Immature natural killer cell (primary cell): ENCODE measurements around the gene NPEPPS. TPM values are rescaled to one million over a fixed set of nuclear protein-coding genes. Genes with fewer than 3 reads are reported as not detected.
"Not testable (repeated sequence)": the region's sequence is repeated elsewhere in the genome, so short reads cannot be mapped to it uniquely, and the experiment has no call there.

Experiments used
- DNase-seq, 3 donors: peaks; one replicate each; pipeline ENCODE4 v3.0.0; 2022; ENCODE audit warnings: mixed read lengths in 1 of 3
- H3K27ac Mint-ChIP-seq, 6 donors: one replicate each; pipeline ENCODE4 v1.8.0; 2020; ENCODE audit warnings: mixed read lengths in 6 of 6, mild to moderate bottlenecking in 5 of 6, inconsistent platforms in 4 of 6, moderate library complexity in 3 of 6
- H3K27me3 Mint-ChIP-seq, 3 donors: one replicate each; pipeline ENCODE4 v1.8.0; 2020 to 2021; ENCODE audit warnings: low read depth in 3 of 3, mild to moderate bottlenecking in 3 of 3, mixed read lengths in 3 of 3, moderate library complexity in 3 of 3, inconsistent platforms in 1 of 3
- H3K36me3 Mint-ChIP-seq, 3 donors: one replicate each; pipeline ENCODE4 v1.8.0; 2020; ENCODE audit warnings: mixed read lengths in 3 of 3, inconsistent platforms in 2 of 3, mild to moderate bottlenecking in 2 of 3
- H3K4me1 Mint-ChIP-seq, 2 donors: one replicate each; pipeline ENCODE4 v1.8.0; 2020; ENCODE audit warnings: inconsistent platforms in 2 of 2, mild to moderate bottlenecking in 2 of 2, mixed read lengths in 2 of 2, moderate library complexity in 1 of 2
- H3K4me3 Mint-ChIP-seq, 5 donors: one replicate each; pipeline ENCODE4 v1.8.0; 2020; ENCODE audit warnings: mild to moderate bottlenecking in 5 of 5, mixed read lengths in 5 of 5, inconsistent platforms in 3 of 5, moderate library complexity in 3 of 5
- H3K9me3 Mint-ChIP-seq, 6 donors: one replicate each; pipeline ENCODE4 v1.8.0; 2020; ENCODE audit warnings: mild to moderate bottlenecking in 6 of 6, mixed read lengths in 6 of 6, inconsistent platforms in 4 of 6, moderate library complexity in 3 of 6
- polyA plus RNA-seq, 3 donors: library from polyadenylated mRNA; unstranded; fragments of 300-500 nt; fragmentation: Illumina TruSeq; gene quantifications; one replicate each; pipeline ENCODE4 v1.2.3, GENCODE V29; 2021

Gene NPEPPS
- polyA plus RNA-seq, 3 donors from 2014 or later, result 23.9 to 51.0 (median 33.7) TPM

DNA sequence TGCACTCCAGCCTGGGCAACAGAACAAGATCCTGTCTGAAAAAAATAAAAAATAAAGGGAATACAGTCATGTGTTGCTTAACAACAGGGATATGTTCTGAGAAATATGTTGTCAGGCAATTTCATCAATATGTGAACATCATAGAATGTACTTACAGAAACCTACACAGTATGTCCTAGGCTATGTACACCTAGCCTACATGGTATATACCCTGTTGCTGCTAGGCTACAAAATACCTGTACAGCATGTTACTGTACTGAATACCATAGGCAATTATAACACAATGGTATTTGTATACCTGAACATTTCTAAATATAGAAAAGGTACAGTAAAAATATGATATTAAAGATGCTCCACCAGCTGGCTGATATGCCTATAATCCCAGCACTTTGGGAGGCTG, 62.6 kb downstream of the NPEPPS start:
- not testable (repeated sequence) for H3K4me3 Mint-ChIP-seq, DNase-seq, H3K27me3 Mint-ChIP-seq, H3K9me3 Mint-ChIP-seq, H3K4me1 Mint-ChIP-seq, H3K27ac Mint-ChIP-seq
- H3K36me3 Mint-ChIP-seq, result peaks cover 4 to 12% (median 11%) of the 10 kb centered on the region in 3 donors

GRCh38 chr17:47603830-47604597, 73.1 kb downstream of the NPEPPS start:
- Mint-ChIP-seq H3K4me3 (no peak overlapping the region), H3K27ac (peak overlapping the region in 2 of 6 donors; percentile 41 to 57), H3K4me1 (no peaks in the 10 kb centered on the region), H3K9me3 (no peaks in the 10 kb centered on the region), H3K36me3 (peaks cover 7 to 47% (median 30%) of the 10 kb centered on the region in 3 donors), H3K27me3 (no peaks in the 10 kb centered on the region)
- DNase-seq, result no peak

DNA sequence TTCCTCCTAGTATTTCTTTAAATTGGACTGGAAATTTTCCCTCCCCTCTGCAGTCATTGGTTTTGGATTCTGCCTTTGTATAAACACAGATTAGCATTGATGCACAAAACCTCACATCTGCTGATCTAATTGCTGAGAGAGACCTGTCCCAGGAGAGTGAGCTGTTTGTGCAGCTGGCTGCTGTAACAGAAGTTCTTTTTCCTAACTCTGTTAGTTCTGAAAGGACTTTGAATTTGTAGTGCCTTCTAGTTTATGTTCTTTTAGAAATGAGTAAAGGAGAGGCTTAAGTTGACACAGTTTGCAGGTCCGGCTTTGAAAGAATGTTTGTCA, 73.7 kb downstream of the NPEPPS start:
- Mint-ChIP-seq H3K27me3 (no peaks in the 10 kb centered on the region), H3K9me3 (no peaks in the 10 kb centered on the region), H3K36me3 (peaks cover 9 to 46% (median 30%) of the 10 kb centered on the region in 3 donors), H3K4me1 (peaks cover 0 to 2% of the 10 kb centered on the region in 2 donors), H3K27ac (peak overlapping the region in 2 of 6 donors; percentile 57 to 67), H3K4me3 (no peak overlapping the region)
- DNase-seq, result no peak

DNA sequence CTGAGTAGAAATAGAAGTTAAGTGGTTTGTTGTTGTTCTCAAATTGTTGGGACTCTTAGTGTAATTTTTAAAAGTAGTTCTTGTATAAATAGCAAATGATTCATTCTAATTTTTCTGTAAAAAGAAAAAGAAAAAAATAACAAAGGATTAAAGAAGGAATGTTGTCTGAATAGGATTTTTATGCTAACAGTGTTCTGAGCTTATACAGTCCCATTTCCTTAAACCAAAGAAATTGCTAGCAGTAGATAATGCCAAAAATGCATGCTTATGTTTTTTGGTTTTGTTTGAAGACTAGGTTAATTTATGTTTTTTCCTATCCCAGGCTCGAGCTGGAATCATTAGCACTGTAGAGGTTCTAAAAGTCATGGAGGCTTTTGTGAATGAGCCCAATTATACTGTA, 74.1 kb downstream of the NPEPPS start:
- H3K9me3 Mint-ChIP-seq, result no peaks in the 10 kb centered on the region
- H3K27ac Mint-ChIP-seq, result no peak overlapping the region
- H3K4me1 Mint-ChIP-seq, result peaks cover 0 to 6% of the 10 kb centered on the region in 2 donors
- no peak for DNase-seq
- H3K27me3 Mint-ChIP-seq, result no peaks in the 10 kb centered on the region
- H3K4me3 Mint-ChIP-seq, result no peak overlapping the region
- peaks cover 11 to 44% (median 30%) of the 10 kb centered on the region in 3 donors for H3K36me3 Mint-ChIP-seq

GRCh38 chr17:47607481-47607880, 76.6 kb downstream of the NPEPPS start:
- Mint-ChIP-seq H3K4me3 (no peak overlapping the region), H3K27me3 (no peaks in the 10 kb centered on the region), H3K27ac (peak overlapping the region in 2 of 6 donors; percentile 0 to 12), H3K9me3 (no peaks in the 10 kb centered on the region), H3K4me1 (peaks cover 0 to 10% of the 10 kb centered on the region in 2 donors), H3K36me3 (peaks cover 11 to 31% (median 19%) of the 10 kb centered on the region in 3 donors)
- no peak for DNase-seq

DNA sequence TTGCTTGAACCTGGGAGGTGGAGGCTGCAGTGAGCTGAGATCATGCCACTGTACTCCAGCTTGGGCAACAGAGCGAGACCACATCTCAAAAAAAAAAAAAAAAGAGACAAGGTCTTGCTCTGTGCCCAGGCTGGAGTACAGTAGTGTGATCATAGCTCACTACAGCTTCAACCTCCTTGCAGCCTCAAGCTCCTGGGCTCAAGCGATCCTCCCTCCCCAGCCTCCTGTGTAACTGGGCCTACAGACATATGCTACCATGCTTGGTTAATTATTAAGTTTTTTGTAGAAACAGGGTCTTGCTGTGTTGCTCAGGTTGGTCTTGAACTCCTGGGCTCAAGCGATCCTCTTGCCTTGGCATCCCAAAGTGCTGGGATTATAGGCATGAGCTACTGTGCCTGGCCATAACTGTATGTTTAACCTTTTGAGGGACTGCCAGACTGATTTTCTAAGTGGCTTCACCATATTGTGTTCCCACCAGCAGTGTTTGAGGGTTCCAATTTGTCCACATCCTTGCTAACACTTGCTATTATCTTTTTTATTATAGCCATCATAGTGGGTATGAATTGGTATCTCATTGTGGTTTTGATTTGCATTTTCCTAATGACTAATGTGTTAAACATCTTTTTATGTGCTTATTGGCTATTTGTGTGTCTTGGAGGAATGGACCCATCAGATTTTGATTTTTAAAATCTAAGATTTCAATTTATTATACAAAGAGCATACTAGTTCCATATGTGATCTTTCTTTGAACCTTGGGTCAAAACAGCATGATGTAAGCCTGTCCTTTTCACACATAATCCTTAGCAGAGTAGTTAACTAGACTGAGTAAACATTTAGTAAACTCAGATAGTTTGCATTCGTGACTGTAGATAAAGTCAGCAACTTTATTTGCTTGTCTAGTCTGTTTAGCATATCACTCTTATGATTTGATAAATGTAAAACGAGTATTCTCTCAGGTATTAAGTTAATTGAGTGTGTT, 80.8 kb downstream of the NPEPPS start:
- H3K4me1 Mint-ChIP-seq, result peaks cover 0 to 10% of the 10 kb centered on the region in 2 donors
- no peak for DNase-seq
- peaks cover 3 to 17% (median 8%) of the 10 kb centered on the region in 3 donors for H3K36me3 Mint-ChIP-seq
- no peak overlapping the region for H3K4me3 Mint-ChIP-seq
- H3K27ac Mint-ChIP-seq, result peak overlapping the region in 1 of 6 donors; percentile 62
- peaks cover 0 to 2% (median 0%) of the 10 kb centered on the region in 3 donors for H3K27me3 Mint-ChIP-seq
- H3K9me3 Mint-ChIP-seq, result no peaks in the 10 kb centered on the region

GRCh38 chr17:47615766-47616424, 85.0 kb downstream of the NPEPPS start:
- Mint-ChIP-seq H3K4me3 (no peak overlapping the region), H3K27ac (peak overlapping the region in 1 of 6 donors; percentile 69), H3K9me3 (no peaks in the 10 kb centered on the region), H3K27me3 (peaks cover 0 to 2% (median 2%) of the 10 kb centered on the region in 3 donors), H3K4me1 (peaks cover 0 to under 1% of the 10 kb centered on the region in 2 donors), H3K36me3 (peaks cover 11 to 25% (median 13%) of the 10 kb centered on the region in 3 donors)
- peak; percentile 32 to 57 (median 49) for DNase-seq

DNA sequence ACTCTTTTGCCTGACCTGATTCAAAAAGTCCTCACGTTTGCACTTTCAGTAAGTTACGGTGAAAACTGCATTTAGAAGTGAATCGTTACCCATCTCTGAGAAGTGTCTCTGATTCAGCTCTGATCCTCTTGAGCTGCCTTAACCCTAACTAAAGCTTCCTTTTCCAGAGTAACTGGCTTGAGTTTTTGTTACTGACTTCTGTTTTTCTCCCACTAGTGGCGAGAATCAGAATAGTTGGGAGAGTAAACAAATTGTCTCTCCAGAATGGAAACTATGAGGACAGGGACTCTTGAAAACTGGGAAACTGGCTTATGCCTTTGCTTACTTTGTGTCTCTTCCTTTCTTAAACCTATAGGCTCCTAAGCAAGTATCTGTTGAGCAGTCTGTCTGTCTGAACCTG, 87.5 kb downstream of the NPEPPS start:
- H3K4me1 Mint-ChIP-seq, result peaks cover 2 to 6% of the 10 kb centered on the region in 2 donors
- H3K27me3 Mint-ChIP-seq, result peaks cover 0 to 2% (median 0%) of the 10 kb centered on the region in 3 donors
- H3K4me3 Mint-ChIP-seq, result no peak overlapping the region
- no peaks in the 10 kb centered on the region for H3K9me3 Mint-ChIP-seq
- H3K36me3 Mint-ChIP-seq, result peaks cover 11 to 35% (median 16%) of the 10 kb centered on the region in 3 donors
- DNase-seq, result no peak
- no peak overlapping the region for H3K27ac Mint-ChIP-seq

GRCh38 chr17:47620503-47621245, 89.8 kb downstream of the NPEPPS start:
- DNase-seq, result no peak
- peak overlapping the region in 1 of 5 donors; percentile 10 for H3K4me3 Mint-ChIP-seq

DNA sequence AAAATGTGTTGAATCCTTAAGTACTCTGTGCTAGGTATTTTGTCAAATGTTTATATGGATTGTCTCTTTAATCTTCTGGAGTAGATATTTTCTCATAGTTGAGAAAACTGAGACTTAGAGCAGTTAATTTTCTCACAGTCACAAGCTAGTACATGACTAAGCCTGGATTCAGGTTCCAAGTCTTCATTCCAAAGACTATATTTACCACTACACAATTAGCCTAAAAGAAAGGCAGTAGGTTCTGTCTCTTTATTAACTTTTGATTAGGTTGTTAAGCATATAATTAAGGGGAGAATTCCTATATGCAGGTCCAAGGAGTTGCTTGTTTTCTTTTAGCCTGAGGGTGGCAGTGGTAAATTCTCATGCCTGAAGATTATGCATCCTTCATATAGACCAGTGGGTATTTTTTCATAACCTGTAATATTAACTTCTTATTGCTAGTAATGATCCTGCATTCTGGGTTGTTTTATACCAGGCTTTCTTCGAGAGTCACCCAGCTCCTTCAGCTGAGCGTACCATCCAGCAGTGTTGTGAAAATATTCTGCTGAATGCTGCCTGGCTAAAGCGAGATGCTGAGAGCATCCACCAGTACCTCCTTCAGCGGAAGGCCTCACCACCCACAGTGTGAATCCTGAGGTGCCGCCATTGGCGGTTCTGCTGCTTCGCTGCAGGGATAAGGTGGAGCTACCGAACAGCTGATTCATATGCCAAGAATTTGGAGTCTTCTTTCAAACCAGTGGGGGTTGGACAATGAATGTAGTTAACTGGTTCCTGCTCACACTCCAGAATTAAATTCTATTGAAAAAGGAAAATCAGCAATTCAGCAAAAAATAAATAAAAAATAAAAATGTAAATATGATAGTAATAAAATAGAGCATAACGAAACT, 90.6 kb downstream of the NPEPPS start:
- DNase-seq, result peak in 1 of 3 donors; percentile 10
- peaks cover 0 to 4% (median 0%) of the 10 kb centered on the region in 3 donors for H3K27me3 Mint-ChIP-seq
- peaks cover 2 to 6% of the 10 kb centered on the region in 2 donors for H3K4me1 Mint-ChIP-seq
- no peaks in the 10 kb centered on the region for H3K9me3 Mint-ChIP-seq
- H3K4me3 Mint-ChIP-seq, result peak overlapping the region in 1 of 5 donors; percentile 10
- H3K36me3 Mint-ChIP-seq, result peaks cover 11 to 35% (median 18%) of the 10 kb centered on the region in 3 donors
- peak overlapping the region; percentile 29 to 81 (median 62) for H3K27ac Mint-ChIP-seq

More at GRCh38 chr17:47620503-47621245, 89.8 kb downstream of the NPEPPS start:
- peaks cover 11 to 35% (median 21%) of the 10 kb centered on the region in 3 donors for H3K36me3 Mint-ChIP-seq
- peaks cover 0 to 4% (median 0%) of the 10 kb centered on the region in 3 donors for H3K27me3 Mint-ChIP-seq
- no peaks in the 10 kb centered on the region for H3K9me3 Mint-ChIP-seq
- H3K27ac Mint-ChIP-seq, result peak overlapping the region; percentile 41 to 81 (median 62)
- H3K4me1 Mint-ChIP-seq, result peaks cover 2 to 6% of the 10 kb centered on the region in 2 donors

- Mint-ChIP-seq H3K36me3 (peaks cover 11 to 35% (median 18%) of the 10 kb centered on the region in 3 donors), H3K27ac (peak overlapping the region in 3 of 6 donors; percentile 53 to 70 (median 56))
These were observed 91.3 kb downstream of the NPEPPS start for GRCh38 chr17:47622180-47622549.

GRCh38 chr17:47624727-47625068, 93.8 kb downstream of the NPEPPS start:
- H3K27me3 Mint-ChIP-seq, result peaks cover 0 to 4% (median 0%) of the 10 kb centered on the region in 3 donors
- no peak for DNase-seq
- H3K27ac Mint-ChIP-seq, result peak overlapping the region in 1 of 6 donors; percentile 76
- peaks cover 2 to 6% of the 10 kb centered on the region in 2 donors for H3K4me1 Mint-ChIP-seq
- H3K36me3 Mint-ChIP-seq, result peaks cover 6 to 21% (median 14%) of the 10 kb centered on the region in 3 donors
- H3K4me3 Mint-ChIP-seq, result no peak overlapping the region
- no peaks in the 10 kb centered on the region for H3K9me3 Mint-ChIP-seq

More at GRCh38 chr17:47622180-47622549, 91.3 kb downstream of the NPEPPS start:
- peaks cover 2 to 6% of the 10 kb centered on the region in 2 donors for H3K4me1 Mint-ChIP-seq
- no peak for DNase-seq
- H3K9me3 Mint-ChIP-seq, result no peaks in the 10 kb centered on the region
- H3K27me3 Mint-ChIP-seq, result peaks cover 0 to 4% (median 0%) of the 10 kb centered on the region in 3 donors
- H3K4me3 Mint-ChIP-seq, result no peak overlapping the region
